ENCODE measurements around the gene UBC. TPM values are rescaled to one million over a fixed set of nuclear protein-coding genes. Genes with fewer than 3 reads are reported as not detected.

UBC gene
- total and polyA plus RNA-seq, 9 of the 15 experiments (the other 6 are each of a cell fraction or from before 2014, with no cell fraction given) = 533 to 1,153 (median 813) TPM

GRCh38 chr12:124904306-124905098 is 9.9 kb downstream of the UBC start (continued):
- TF ChIP-seq ZNF318 (IDR thresholded peaks at IDR 0.05; ENCODE audit: borderline replicate concordance in 1 of 2, low read depth in 1 of 2) (peak in 1 of 2 experiments; percentile 71; a peak in 1 of 4 replicates), BACH1 (tag; IDR thresholded peaks at IDR 0.05) (peak; percentile 64), LEF1 (IDR thresholded peaks at IDR 0.05) (0 out of 2 replicates have a peak, but pooled peaks have one; percentile 75), ZNF253 (CRISPR knock-in tag; conservative IDR thresholded peaks at IDR 0.05) (no peak), HDAC8 (tag; IDR thresholded peaks at IDR 0.05) (peak; percentile 87), NFIC (IDR thresholded peaks at IDR 0.05) (peak; percentile 56), JUND (IDR thresholded peaks at IDR 0.05; ENCODE audit: borderline replicate concordance, low read depth, low read length) (peak; percentile 98), JUND (tag; IDR thresholded peaks at IDR 0.05; ENCODE audit: borderline replicate concordance, low read depth, low read length) (peak; percentile 97), CREB3 (tag; conservative IDR thresholded peaks at IDR 0.05; ENCODE audit: low read depth) (peak; percentile 94), NKRF (IDR thresholded peaks at IDR 0.05; ENCODE audit: borderline replicate concordance) (peak; percentile 86), RBBP5 (IDR thresholded peaks at IDR 0.05; ENCODE audit: borderline replicate concordance, insufficient read depth, low read length, poor library complexity, severe bottlenecking) (peak; percentile 52), ZFP36 (IDR thresholded peaks at IDR 0.05; ENCODE audit: low read depth, low read length, partially characterized antibody) (peak; percentile 6), BHLHE40 (IDR thresholded peaks at IDR 0.05; ENCODE audit: low read length) (peak; percentile 94), PHF8 (IDR thresholded peaks at IDR 0.05; ENCODE audit: borderline replicate concordance, low read length) (peak; percentile 15; the same call in 1 of the 2 replicates), ZNF133 (CRISPR knock-in tag; IDR thresholded peaks at IDR 0.05) (no peak), SMARCA5 (IDR thresholded peaks at IDR 0.05) (no peak)

Measured in K562 (cell line).